H9 (cell line): Measurements from ENCODE around the gene SCN11A. TPM values are rescaled to one million over a fixed set of nuclear protein-coding genes. Genes with fewer than 3 reads are reported as not detected.

Source experiments
- DNase-seq: peaks from one replicate; pipeline ENCODE4 v3.0.0-alpha.2; 2017
- H2AFZ ChIP-seq: one replicate; pipeline ENCODE4 v1.6.1; 2013; ENCODE audit warnings: mild to moderate bottlenecking, low read length, control low read depth, moderate library complexity
- H2AK5ac ChIP-seq: 2 replicates; pipeline ENCODE4 v1.6.1; 2013; ENCODE audit warnings: low read length, control low read depth, mixed read lengths; ENCODE audit not compliant: insufficient read length
- H2BK120ac ChIP-seq: one replicate; pipeline ENCODE4 v1.6.1; 2013; ENCODE audit warnings: low read depth, mild to moderate bottlenecking, low read length, control low read depth, inconsistent platforms; ENCODE audit not compliant: poor library complexity, severe bottlenecking
- H2BK12ac ChIP-seq: 2 replicates; pipeline ENCODE4 v1.6.1; 2013; ENCODE audit warnings: low read length, control low read depth, mixed read lengths, low read depth; ENCODE audit not compliant: insufficient read length
- H2BK15ac ChIP-seq: 2 replicates; pipeline ENCODE4 v1.6.1; 2013; ENCODE audit warnings: low read depth, low read length, control low read depth
- H2BK20ac ChIP-seq: one replicate; pipeline ENCODE4 v1.6.1; 2013; ENCODE audit warnings: low read depth, mild to moderate bottlenecking, low read length, control low read depth, inconsistent platforms; ENCODE audit not compliant: poor library complexity, severe bottlenecking
- H2BK5ac ChIP-seq: 2 replicates; pipeline ENCODE4 v1.6.1; 2013; ENCODE audit warnings: low read length, control low read depth, mixed read lengths; ENCODE audit not compliant: insufficient read length
- H3K14ac ChIP-seq: 2 replicates; pipeline ENCODE4 v1.6.1; 2013; ENCODE audit warnings: low read length, control low read depth; ENCODE audit not compliant: insufficient read depth
- H3K18ac ChIP-seq: 2 replicates; pipeline ENCODE4 v1.6.1; 2013; ENCODE audit warnings: low read depth, mild to moderate bottlenecking, mixed read lengths, low read length, control low read depth; ENCODE audit not compliant: insufficient read length
- H3K23ac ChIP-seq: 2 replicates; pipeline ENCODE4 v1.6.1; 2013; ENCODE audit warnings: low read length, control low read depth, mixed read lengths, low read depth; ENCODE audit not compliant: insufficient read length
- H3K23me2 ChIP-seq: 2 replicates; pipeline ENCODE4 v1.6.1; 2013; ENCODE audit warnings: low read depth, mild to moderate bottlenecking, mixed read lengths, low read length, control low read depth; ENCODE audit not compliant: insufficient read length, poor library complexity, severe bottlenecking
- H3K27ac ChIP-seq: 2 replicates; pipeline ENCODE4 v1.5.1; 2013; ENCODE audit warnings: low read length, control low read depth, mixed read lengths, low read depth; ENCODE audit not compliant: insufficient read length
- H3K27me3 ChIP-seq: 2 replicates; pipeline ENCODE4 v1.6.1; 2013; ENCODE audit warnings: low read length, control low read depth, inconsistent platforms; ENCODE audit not compliant: insufficient read depth
- H3K4ac ChIP-seq: 2 replicates; pipeline ENCODE4 v1.6.1; 2013; ENCODE audit warnings: low read depth, mild to moderate bottlenecking, control low read depth, inconsistent platforms, low read length, moderate library complexity
- H3K4me1 ChIP-seq: 2 replicates; pipeline ENCODE4 v1.6.1; 2013; ENCODE audit warnings: low read length, control low read depth, inconsistent platforms; ENCODE audit not compliant: insufficient read depth
- H3K4me2 ChIP-seq: 2 replicates; pipeline ENCODE4 v1.6.1; 2013; ENCODE audit warnings: low read length, control low read depth, mixed read lengths; ENCODE audit not compliant: insufficient read length, insufficient read depth
- H3K56ac ChIP-seq: 2 replicates; pipeline ENCODE4 v1.6.1; 2013; ENCODE audit warnings: low read depth, mild to moderate bottlenecking, mixed read lengths, low read length, control low read depth; ENCODE audit not compliant: insufficient read length
- H3K79me1 ChIP-seq: 2 replicates; pipeline ENCODE4 v1.6.1; 2013; ENCODE audit warnings: low read depth, mild to moderate bottlenecking, moderate library complexity, low read length, control low read depth, inconsistent platforms; ENCODE audit not compliant: insufficient read depth, poor library complexity, severe bottlenecking
- H3K79me2 ChIP-seq: 2 replicates; pipeline ENCODE4 v1.6.1; 2013; ENCODE audit warnings: low read length, control low read depth, inconsistent platforms; ENCODE audit not compliant: insufficient read depth
- H3K9ac ChIP-seq: 2 replicates; pipeline ENCODE4 v1.6.1; 2013; ENCODE audit warnings: low read length, control low read depth, mixed read lengths; ENCODE audit not compliant: insufficient read length; ENCODE audit errors: extremely low read depth
- H3K9me3 ChIP-seq: one replicate; pipeline ENCODE4 v1.6.1; 2013; ENCODE audit warnings: low read depth, low read length, inconsistent platforms; ENCODE audit not compliant: control insufficient read depth
- H3T11ph ChIP-seq: one replicate; pipeline ENCODE4 v1.6.1; 2013; ENCODE audit warnings: mild to moderate bottlenecking, low read length, control low read depth, inconsistent platforms
- H4K20me1 ChIP-seq: one replicate; pipeline ENCODE4 v1.6.1; 2013; ENCODE audit not compliant: control insufficient read depth, insufficient read length, insufficient read depth
- H4K5ac ChIP-seq: 2 replicates; pipeline ENCODE4 v1.6.1; 2013; ENCODE audit warnings: low read depth, mild to moderate bottlenecking, mixed read lengths, low read length, control low read depth; ENCODE audit not compliant: insufficient read length
- H4K8ac ChIP-seq: replicated peaks from 2 replicates; pipeline ENCODE4 v1.6.1; 2013; ENCODE audit warnings: low read length, control low read depth, mixed read lengths, low read depth; ENCODE audit not compliant: insufficient read length
- H4K91ac ChIP-seq: 2 replicates; pipeline ENCODE4 v1.6.1; 2013; ENCODE audit warnings: low read depth, mild to moderate bottlenecking, moderate library complexity, mixed read lengths, low read length, control low read depth; ENCODE audit not compliant: insufficient read length
- H3K27ac Mint-ChIP-seq, 3 experiments: 2 replicates in 2 of 3; 3 replicates in 1 of 3; pipeline ENCODE4 v1.8.0; 2020 to 2021; ENCODE audit warnings: mixed read lengths in 3 of 3, mild to moderate bottlenecking in 1 of 3, moderate library complexity in 1 of 3
- H3K27me3 Mint-ChIP-seq: 2 replicates; pipeline ENCODE4 v1.8.0; 2021; ENCODE audit warnings: low read depth, mild to moderate bottlenecking, moderate library complexity, mixed read lengths
- H3K36me3 Mint-ChIP-seq, 3 experiments: 2 replicates in 2 of 3; 3 replicates in 1 of 3; pipeline ENCODE4 v1.8.0; 2020 to 2021; ENCODE audit warnings: low read depth in 3 of 3, mixed read lengths in 3 of 3; ENCODE audit not compliant: insufficient read depth in 1 of 3
- H3K4me1 Mint-ChIP-seq, 2 experiments: 2 replicates each; pipeline ENCODE4 v1.8.0; 2020; ENCODE audit warnings: mixed read lengths in 2 of 2
- H3K4me3 Mint-ChIP-seq, 2 experiments: 2 replicates in 1 of 2; 3 replicates in 1 of 2; pipeline ENCODE4 v1.8.0; 2020 to 2021; ENCODE audit warnings: mild to moderate bottlenecking in 2 of 2, mixed read lengths in 2 of 2, moderate library complexity in 1 of 2
- H3K9me3 Mint-ChIP-seq, 2 experiments: 2 replicates in 1 of 2; 3 replicates in 1 of 2; pipeline ENCODE4 v1.8.0; 2020; ENCODE audit warnings: mild to moderate bottlenecking in 2 of 2, mixed read lengths in 2 of 2, moderate library complexity in 1 of 2
- CTCF ChIP-seq: fragments of 200-600 bp; sonication (generic); conservative IDR thresholded peaks from 3 replicates; pipeline ENCODE4 v1.8.0; 2021; ENCODE audit warnings: antibody characterized with exemption, mild to moderate bottlenecking
- WGBS: extraction: QIAGEN DNeasy Blood & Tissue Kit; methylation state at CpG from one replicate; pipeline ENCODE4 v1.1.7; 2013; ENCODE audit warnings: missing lambda C conversion rate, low lambda C conversion rate, mixed read lengths; ENCODE audit not compliant: insufficient read length; ENCODE audit errors: extremely low coverage; 5-methylcytosine and 5-hydroxymethylcytosine counted together
- total RNA-seq: library from RNA; stranded (reverse); gene quantifications from 2 replicates; pipeline ENCODE4 v1.2.1, GENCODE V29; 2021

The SCN11A gene
- total RNA-seq, 1 experiment from 2014 or later = 0.17 TPM

- H2BK20ac ChIP-seq = no peak overlapping the region
- H4K8ac ChIP-seq = no peak overlapping the region
- H3K4me3 Mint-ChIP-seq = no peak overlapping the region
- H3K56ac ChIP-seq = no peak overlapping the region
- no peak overlapping the region for H3K9ac ChIP-seq
- no peak overlapping the region for H3T11ph ChIP-seq
- H2BK120ac ChIP-seq = no peak overlapping the region
- H4K91ac ChIP-seq = no peak overlapping the region
- H3K27me3 Mint-ChIP-seq = peaks cover 3% of the 10 kb centered on the region; the same call in 1 of the 2 replicates
- H3K9me3 Mint-ChIP-seq = no peaks in the 10 kb centered on the region
- no peak overlapping the region for H2BK12ac ChIP-seq
- H3K79me2 ChIP-seq = no peaks in the 10 kb centered on the region
- H4K20me1 ChIP-seq = no peaks in the 10 kb centered on the region
- H2BK5ac ChIP-seq = no peak overlapping the region
- no peak overlapping the region for H4K5ac ChIP-seq
- H3K4me2 ChIP-seq = no peak overlapping the region
- no peak overlapping the region for H3K23ac ChIP-seq
- H2AK5ac ChIP-seq = no peak overlapping the region
- no peak for TF ChIP-seq CTCF
- no peaks in the 10 kb centered on the region for H3K23me2 ChIP-seq
- no peak overlapping the region; a peak in 2 of 7 replicates for H3K27ac Mint-ChIP-seq
- no peak overlapping the region for H2AFZ ChIP-seq
- no peaks in the 10 kb centered on the region for H3K9me3 ChIP-seq
- H3K4ac ChIP-seq = no peak overlapping the region
- no peaks in the 10 kb centered on the region for H3K4me1 ChIP-seq
- no peaks in the 10 kb centered on the region for H3K79me1 ChIP-seq
- H3K27me3 ChIP-seq = no peaks in the 10 kb centered on the region
- peaks cover 9 to 10% of the 10 kb centered on the region in 2 experiments for H3K4me1 Mint-ChIP-seq
- WGBS = no CpG with 5 or more reads among the region's 2 CpGs
- H3K27ac ChIP-seq = no peak overlapping the region
- DNase-seq = peak; percentile 67
- H3K18ac ChIP-seq = no peak overlapping the region
- H2BK15ac ChIP-seq = no peak overlapping the region
- H3K14ac ChIP-seq = no peak overlapping the region
- H3K36me3 Mint-ChIP-seq = no peaks in the 10 kb centered on the region
Measured at GRCh38 chr3:39013289-39013688, 38.5 kb downstream of the SCN11A start.
